Ascending aorta (tissue), 2 donors: ENCODE measurements around the gene UBXN11. TPM values are rescaled to one million over a fixed set of nuclear protein-coding genes. Genes with fewer than 3 reads are reported as not detected.

Experiments
- DNase-seq, 2 donors: peaks; one replicate each; pipeline ENCODE4 v3.0.0-alpha.2; 2019; ENCODE audit warnings: low spot score in 2 of 2
- H3K27ac ChIP-seq, 2 donors: fragments of 200-600 bp; sonication (generic); one replicate each; pipeline ENCODE4 v1.5.1; 2016 to 2017; ENCODE audit warnings: mild to moderate bottlenecking in 1 of 2
- H3K27me3 ChIP-seq: fragments of 200-600 bp; sonication (generic); one replicate; pipeline ENCODE4 v1.5.1; 2017
- H3K36me3 ChIP-seq, 2 donors: fragments of 200-600 bp; sonication (generic); one replicate each; pipeline ENCODE4 v1.5.1; 2016
- H3K4me1 ChIP-seq, 2 donors: fragments of 200-600 bp; sonication (generic); one replicate each; pipeline ENCODE4 v1.5.1; 2016 to 2017; ENCODE audit warnings: mild to moderate bottlenecking in 1 of 2
- H3K4me3 ChIP-seq, 2 donors: fragments of 200-600 bp; sonication (generic); one replicate each; pipeline ENCODE4 v1.5.1; 2016 to 2017; ENCODE audit warnings: mild to moderate bottlenecking in 1 of 2
- H3K9me3 ChIP-seq, 2 donors: fragments of 200-600 bp; sonication (generic); one replicate each; pipeline ENCODE4 v1.5.1; 2016
- intact Hi-C: fragments of 100-400 bp; cut with DNase I; formaldehyde crosslinking; loops from one replicate; pipeline ENCODE4 v1.15.1; 2023
- total RNA-seq: library from RNA; depleted of rRNA; stranded (reverse); fragments of >200 nt; gene quantifications from one replicate; pipeline ENCODE4 v1.1.0, GENCODE V29; 2016
- TF ChIP-seq, protein P1 (sequence below), 3 experiments: fragments of 200-600 bp in 2 of 3; fragments of 450-650 bp in 1 of 3; sonication (generic) in 2 of 3; IDR thresholded peaks; one replicate each; pipeline ENCODE4 v1.5.1; 2016 to 2019; ENCODE audit warnings: antibody characterized with exemption in 3 of 3, mild to moderate bottlenecking in 1 of 3, moderate library complexity in 1 of 3

Gene UBXN11
- total RNA-seq, 1 donor from 2014 or later, result 14.5 TPM

DNA sequence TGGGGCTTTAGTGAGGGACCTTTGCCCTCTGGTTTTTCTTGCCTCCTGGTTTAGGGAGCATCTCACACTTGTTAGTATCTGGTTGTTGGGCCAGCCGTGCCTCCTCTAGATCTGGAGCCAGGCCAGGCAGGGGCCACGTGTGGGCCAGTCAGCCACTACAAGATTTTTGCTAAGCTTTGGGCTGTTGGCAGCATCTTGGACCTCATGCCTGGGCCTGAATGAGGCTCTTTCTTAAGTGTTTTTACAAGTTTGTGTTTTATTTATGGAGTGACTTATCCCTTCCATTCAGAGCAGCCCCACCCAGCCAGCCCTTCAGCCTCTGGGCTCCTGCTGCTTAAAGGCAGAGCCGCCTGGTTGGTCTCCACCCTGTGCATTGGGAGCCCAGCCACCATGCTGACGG, 28.1 kb downstream of the UBXN11 start:
- DNase-seq, result peak; percentile 56 to 93
- Histone ChIP-seq H3K4me3 (no peak overlapping the region), H3K9me3 (no peaks in the 10 kb centered on the region), H3K27ac (peak overlapping the region; percentile 90 to 99), H3K27me3 (no peaks in the 10 kb centered on the region), H3K36me3 (no peaks in the 10 kb centered on the region), H3K4me1 (peaks cover 29 to 53% of the 10 kb centered on the region in 2 donors)
- TF ChIP-seq, protein P1, sequence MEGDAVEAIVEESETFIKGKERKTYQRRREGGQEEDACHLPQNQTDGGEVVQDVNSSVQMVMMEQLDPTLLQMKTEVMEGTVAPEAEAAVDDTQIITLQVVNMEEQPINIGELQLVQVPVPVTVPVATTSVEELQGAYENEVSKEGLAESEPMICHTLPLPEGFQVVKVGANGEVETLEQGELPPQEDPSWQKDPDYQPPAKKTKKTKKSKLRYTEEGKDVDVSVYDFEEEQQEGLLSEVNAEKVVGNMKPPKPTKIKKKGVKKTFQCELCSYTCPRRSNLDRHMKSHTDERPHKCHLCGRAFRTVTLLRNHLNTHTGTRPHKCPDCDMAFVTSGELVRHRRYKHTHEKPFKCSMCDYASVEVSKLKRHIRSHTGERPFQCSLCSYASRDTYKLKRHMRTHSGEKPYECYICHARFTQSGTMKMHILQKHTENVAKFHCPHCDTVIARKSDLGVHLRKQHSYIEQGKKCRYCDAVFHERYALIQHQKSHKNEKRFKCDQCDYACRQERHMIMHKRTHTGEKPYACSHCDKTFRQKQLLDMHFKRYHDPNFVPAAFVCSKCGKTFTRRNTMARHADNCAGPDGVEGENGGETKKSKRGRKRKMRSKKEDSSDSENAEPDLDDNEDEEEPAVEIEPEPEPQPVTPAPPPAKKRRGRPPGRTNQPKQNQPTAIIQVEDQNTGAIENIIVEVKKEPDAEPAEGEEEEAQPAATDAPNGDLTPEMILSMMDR (IDR thresholded peaks at IDR 0.05), result no peak
- intact Hi-C loops, result loop anchor here (1.0 to 2.0 kb wide), 3 partner anchors 29 to 168 kb away; partner anchors contain the start of genes C1orf232, PDIK1L and ZNF593

GRCh38 chr1:26277719-26278118, 28.7 kb downstream of the UBXN11 start:
- H3K27ac ChIP-seq, result peak overlapping the region; percentile 90 to 99

GRCh38 chr1:26277261-26277661, 29.2 kb downstream of the UBXN11 start:
- Histone ChIP-seq H3K9me3 (no peaks in the 10 kb centered on the region), H3K27me3 (no peaks in the 10 kb centered on the region), H3K27ac (peak overlapping the region; percentile 90 to 99), H3K36me3 (no peaks in the 10 kb centered on the region), H3K4me3 (no peak overlapping the region), H3K4me1 (peaks cover 29 to 53% of the 10 kb centered on the region in 2 donors)
- DNase-seq, result no peak
- TF ChIP-seq, protein P1 (IDR thresholded peaks at IDR 0.05), result no peak
- intact Hi-C loops, result no loop called here

More at GRCh38 chr1:26277719-26278118, 28.7 kb downstream of the UBXN11 start:
- H3K27me3 ChIP-seq, result no peaks in the 10 kb centered on the region
- intact Hi-C loops, result loop anchor here (1.0 to 2.0 kb wide), 3 partner anchors 30 to 167 kb away; partner anchors contain the start of genes C1orf232, PDIK1L and ZNF593
- H3K4me3 ChIP-seq, result no peak overlapping the region
- DNase-seq, result no peak
- H3K9me3 ChIP-seq, result no peaks in the 10 kb centered on the region
- H3K36me3 ChIP-seq, result no peaks in the 10 kb centered on the region
- peaks cover 29 to 53% of the 10 kb centered on the region in 2 donors for H3K4me1 ChIP-seq
- TF ChIP-seq, protein P1 (IDR thresholded peaks at IDR 0.05), result no peak

DNA sequence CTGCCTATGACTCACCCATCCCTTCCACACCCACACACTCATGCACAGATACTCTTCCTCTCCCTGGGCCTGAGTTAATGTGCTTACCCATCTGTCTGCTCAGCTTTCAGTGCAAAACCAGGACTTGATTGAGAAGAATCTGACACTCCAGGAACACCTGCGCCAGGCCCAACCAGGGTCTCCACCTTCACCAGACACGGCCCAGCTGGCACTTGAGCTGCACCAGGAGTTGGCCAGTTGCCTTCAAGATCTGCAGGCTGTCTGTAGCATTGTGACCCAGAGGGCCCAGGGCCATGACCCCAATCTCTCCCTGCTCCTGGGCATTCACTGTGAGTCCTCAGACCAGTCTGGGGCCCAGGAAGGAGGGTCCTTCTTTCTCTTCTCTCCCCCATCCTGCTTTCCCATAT, 30.0 kb downstream of the UBXN11 start:
- H3K27me3 ChIP-seq, result no peaks in the 10 kb centered on the region
- H3K9me3 ChIP-seq, result no peaks in the 10 kb centered on the region
- peak overlapping the region; percentile 90 to 99 for H3K27ac ChIP-seq
- DNase-seq, result no peak
- H3K4me1 ChIP-seq, result peaks cover 29 to 47% of the 10 kb centered on the region in 2 donors
- TF ChIP-seq, protein P1 (IDR thresholded peaks at IDR 0.05), result no peak
- H3K4me3 ChIP-seq, result no peak overlapping the region
- H3K36me3 ChIP-seq, result no peaks in the 10 kb centered on the region
- intact Hi-C loops, result no loop called here

- TF ChIP-seq, protein P1 (IDR thresholded peaks at IDR 0.05), result peak; percentile 82 to 96 (median 86)
- intact Hi-C loops, result loop anchor here (1.0 kb wide), 1 partner anchor 45 kb away; no protein-coding TSS in a partner anchor
- H3K27me3 ChIP-seq, result no peaks in the 10 kb centered on the region
- peak in 1 of 2 donors; percentile 90 for DNase-seq
- H3K4me1 ChIP-seq, result peaks cover 23 to 41% of the 10 kb centered on the region in 2 donors
- H3K4me3 ChIP-seq, result no peak overlapping the region
- H3K36me3 ChIP-seq, result peaks cover 0 to 2% of the 10 kb centered on the region in 2 donors
- H3K27ac ChIP-seq, result peak overlapping the region; percentile 90 to 99
- H3K9me3 ChIP-seq, result no peaks in the 10 kb centered on the region
Measured at GRCh38 chr1:26275580-26276431, 30.6 kb downstream of the UBXN11 start.
